GM18909 (cell line): ENCODE data around the gene HRK.
A peak's percentile ranks its signal among the peaks of the same experiment; 100 is the strongest.

Source experiments
- ATAC-seq: cut with Tn5 transposase; IDR thresholded peaks from one replicate; pipeline ENCODE4 v1.9.1; 2021; ENCODE audit warnings: mild to moderate bottlenecking; ENCODE audit not compliant: unreplicated experiment, poor library complexity

The HRK gene

GRCh38 chr12:116901612-116902011 lies 20.4 kb upstream of the HRK start:
- ATAC-seq: no peak

DNA sequence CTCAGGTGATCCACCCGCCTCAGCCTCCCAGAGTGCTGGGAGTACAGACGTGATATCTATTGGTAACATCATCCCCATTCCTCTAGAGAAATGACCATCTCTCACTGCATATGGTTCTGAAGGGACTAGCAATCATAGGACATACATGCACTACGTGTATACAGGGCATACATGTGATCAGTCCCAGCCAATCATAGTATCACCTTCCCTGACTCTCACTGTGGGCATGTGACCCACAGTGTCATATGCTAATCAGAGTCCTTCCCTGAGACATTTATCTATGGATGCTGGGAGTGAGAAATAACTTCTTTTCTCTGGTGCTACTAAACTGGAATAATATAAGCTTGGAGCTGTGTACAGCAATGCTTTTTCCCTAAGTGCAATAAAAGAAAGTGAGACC lies 17.4 kb upstream of the HRK start:
- ATAC-seq: no peak

DNA sequence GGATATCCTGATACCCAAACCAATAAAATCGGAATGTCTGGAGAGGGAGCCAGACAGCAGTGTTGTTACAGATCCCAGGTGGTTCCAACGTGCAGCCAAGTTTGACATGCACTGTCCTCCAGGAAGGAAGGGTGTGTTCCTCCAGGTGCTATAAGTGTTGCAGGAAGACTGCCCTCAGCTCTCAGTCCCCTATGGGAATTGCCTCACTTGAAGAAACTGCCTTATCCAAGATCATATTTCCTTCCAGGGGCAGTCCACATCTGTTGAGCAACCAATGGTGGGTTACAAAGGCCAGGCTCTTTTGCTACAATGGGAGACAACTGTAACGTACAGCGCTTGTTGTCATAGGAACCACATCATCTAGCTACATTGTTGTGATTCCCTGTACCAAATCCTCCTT lies 16.2 kb upstream of the HRK start:
- ATAC-seq: no peak

- no peak for ATAC-seq
Measured at GRCh38 chr12:116896411-116896924, 15.2 kb upstream of the HRK start.

DNA sequence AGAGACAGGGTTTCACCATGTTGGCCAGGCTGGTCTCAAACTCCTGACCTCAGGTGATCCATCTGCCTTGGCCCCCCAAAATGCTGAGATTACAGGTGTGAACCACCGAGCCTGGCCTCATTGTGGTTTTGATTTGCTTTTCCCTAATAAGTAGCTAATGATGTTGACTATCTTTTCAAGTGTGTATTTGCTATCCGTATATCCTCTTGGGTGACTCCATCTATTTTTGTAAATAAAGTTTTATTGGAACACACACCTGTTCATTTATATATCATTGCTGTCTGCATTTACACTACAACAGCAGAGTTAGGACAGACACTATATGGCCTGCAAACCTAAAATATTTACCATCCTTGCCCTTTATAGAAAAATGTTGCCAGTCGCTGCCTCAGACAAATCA lies 13.7 kb upstream of the HRK start:
- ATAC-seq: no peak

DNA sequence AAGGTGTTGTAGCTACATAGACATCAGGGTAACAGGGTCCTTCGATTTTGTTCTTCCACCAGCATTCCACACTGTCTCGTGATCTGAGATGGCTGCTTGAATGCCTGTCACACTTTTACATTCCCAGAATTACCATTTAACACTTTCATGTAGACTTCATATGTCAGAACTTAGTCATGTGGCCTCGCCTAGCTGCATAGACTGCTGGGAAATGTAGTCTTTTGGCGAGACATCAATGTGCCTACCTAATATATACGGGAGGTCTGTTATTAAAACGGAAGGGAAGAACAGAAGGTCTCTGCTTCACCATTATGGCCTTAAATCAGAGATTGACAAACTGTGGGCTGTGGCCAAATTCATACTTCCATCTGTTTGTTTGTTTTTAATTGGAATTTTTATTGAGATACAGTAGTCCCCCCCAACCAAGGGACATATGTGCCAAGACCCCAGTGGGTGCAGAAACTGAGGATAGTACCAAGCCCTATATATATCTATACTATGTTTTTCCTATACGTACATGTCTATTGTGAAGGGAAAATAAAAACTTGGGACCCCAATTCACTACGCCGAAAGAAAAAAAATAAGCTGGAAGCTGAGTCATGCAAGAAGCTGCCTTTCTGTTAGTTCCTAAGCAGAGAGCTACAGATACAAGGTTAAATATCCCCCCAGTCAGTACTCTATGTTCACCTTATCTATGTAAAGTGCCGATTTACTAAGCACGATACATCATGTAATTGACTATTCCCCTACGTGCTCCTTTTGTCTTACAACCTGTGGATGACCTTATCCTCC lies 11.3 kb upstream of the HRK start:
- no peak for ATAC-seq

GRCh38 chr12:116891019-116891418 lies 9.8 kb upstream of the HRK start:
- no peak for ATAC-seq

- no peak for ATAC-seq
Measured at GRCh38 chr12:116890330-116890729, 9.1 kb upstream of the HRK start.

- ATAC-seq: no peak
Measured at GRCh38 chr12:116887897-116888296, 6.7 kb upstream of the HRK start.

GRCh38 chr12:116887244-116887643 lies 6.0 kb upstream of the HRK start:
- ATAC-seq: no peak

GRCh38 chr12:116885491-116885890 lies 4.2 kb upstream of the HRK start:
- no peak for ATAC-seq

- ATAC-seq: no peak
Measured at GRCh38 chr12:116884871-116885270, 3.6 kb upstream of the HRK start.

DNA sequence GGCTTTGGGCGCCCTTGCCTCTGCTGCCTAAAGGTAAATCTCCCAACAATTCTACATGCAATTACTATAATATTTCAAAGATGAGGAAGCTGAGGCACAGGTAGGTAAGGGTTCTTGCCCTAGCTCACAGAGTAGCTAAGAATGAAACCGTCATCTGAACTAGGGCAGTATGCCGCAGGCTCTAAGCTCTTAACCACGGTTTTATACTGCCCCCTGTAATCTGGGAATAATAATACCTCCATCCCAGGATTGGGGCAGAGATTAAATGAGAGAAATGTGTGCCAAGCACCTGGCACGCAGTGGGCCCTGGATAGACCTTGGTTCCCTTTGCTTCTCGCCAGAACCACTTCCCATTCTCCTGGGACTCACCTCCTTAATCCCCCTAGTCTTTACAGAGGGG lies 1.5 kb upstream of the HRK start:
- ATAC-seq: no peak

DNA sequence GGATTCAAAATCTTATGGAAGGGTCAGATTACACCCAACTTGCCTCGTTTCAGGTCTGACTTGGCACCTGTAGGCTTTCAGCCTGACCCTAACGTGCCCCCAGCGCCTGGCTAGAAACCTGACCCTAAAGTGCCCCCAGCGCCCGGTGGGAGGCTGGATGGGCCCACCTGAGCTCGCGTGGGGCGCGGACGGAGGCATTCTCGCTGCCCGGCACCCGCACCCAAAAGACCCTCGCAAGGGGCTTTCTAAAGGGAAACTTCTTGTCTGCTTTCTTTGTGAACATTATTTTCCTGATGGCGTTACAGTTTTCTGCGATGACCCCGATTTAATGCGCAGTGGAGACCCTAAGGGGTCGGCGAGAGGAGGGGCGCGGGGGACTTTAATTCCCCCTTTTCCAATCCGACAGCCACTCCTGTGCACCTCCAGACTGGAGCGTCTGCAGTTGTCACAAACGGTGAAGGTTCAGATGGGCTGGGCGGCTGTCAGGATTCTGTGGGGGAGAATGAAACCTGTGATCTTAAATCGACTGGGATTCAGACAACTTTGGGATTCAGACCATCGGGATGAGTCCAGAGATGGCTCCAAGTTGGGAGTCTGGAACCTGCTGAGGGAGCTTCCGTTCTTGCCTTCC lies 751 bp upstream of the HRK start:
- no peak for ATAC-seq

DNA sequence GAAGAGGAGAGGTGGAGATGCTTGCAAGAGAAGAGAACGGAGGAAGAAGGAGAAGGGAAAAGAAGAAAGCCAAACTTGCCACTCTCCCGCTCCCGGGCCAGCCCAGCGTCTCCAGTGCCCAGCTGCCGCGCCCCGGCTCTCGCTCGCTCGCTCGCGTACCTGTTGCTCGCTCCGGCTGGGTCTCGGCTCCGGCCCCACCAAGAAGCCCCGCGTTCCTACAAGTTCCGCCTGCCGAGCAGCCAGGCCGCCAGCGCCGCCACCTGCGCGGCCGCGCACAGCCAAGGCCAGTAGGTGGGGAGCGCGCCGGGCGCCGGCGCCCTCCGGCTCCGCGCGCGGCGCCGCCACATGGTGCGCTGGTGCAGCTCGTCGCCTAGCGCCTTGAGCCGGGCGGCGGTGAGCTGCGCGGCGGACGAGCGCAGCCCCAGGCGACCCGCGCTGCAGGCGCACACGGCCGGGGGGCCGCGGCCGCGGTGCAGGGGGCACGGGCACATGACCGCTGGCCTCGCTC lies 370 bp downstream of the HRK start:
- peak; percentile 72 for ATAC-seq

- no peak for ATAC-seq
Measured at GRCh38 chr12:116880213-116880816, 926 bp downstream of the HRK start.

DNA sequence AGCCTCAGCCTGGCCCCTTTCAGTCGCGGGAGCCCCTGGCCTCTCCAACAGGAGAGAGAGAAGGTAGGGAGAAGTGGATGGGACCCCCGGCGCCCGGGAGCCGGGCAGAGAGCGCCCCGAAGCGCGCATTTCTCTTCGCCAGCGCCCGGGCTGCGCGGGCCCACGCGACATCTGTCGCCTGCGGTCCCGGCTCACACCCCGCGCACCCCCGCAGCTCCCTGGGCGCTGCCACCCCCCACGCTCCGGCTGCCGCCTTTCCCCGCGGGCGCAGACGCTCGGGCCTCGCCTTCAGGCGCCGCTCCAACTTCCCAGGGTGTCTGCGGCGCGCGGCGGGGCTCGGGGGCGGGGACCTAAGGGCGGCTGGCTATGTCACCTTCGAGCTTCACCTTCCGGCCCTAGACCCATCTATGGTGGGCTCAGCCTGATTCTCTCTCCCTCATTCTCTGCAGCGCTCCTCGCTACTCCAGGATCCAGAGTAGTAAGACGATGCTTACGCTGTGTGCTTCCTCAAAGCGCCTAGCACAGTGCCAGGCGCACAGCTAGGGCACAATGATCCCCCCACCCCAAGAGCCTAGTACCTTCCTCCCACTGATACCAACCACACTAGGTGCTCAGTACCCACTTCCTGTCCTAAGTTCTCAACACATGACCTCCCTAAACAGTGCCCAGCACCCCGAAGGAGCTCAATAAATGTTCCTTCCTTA lies 1.6 kb downstream of the HRK start:
- no peak for ATAC-seq

DNA sequence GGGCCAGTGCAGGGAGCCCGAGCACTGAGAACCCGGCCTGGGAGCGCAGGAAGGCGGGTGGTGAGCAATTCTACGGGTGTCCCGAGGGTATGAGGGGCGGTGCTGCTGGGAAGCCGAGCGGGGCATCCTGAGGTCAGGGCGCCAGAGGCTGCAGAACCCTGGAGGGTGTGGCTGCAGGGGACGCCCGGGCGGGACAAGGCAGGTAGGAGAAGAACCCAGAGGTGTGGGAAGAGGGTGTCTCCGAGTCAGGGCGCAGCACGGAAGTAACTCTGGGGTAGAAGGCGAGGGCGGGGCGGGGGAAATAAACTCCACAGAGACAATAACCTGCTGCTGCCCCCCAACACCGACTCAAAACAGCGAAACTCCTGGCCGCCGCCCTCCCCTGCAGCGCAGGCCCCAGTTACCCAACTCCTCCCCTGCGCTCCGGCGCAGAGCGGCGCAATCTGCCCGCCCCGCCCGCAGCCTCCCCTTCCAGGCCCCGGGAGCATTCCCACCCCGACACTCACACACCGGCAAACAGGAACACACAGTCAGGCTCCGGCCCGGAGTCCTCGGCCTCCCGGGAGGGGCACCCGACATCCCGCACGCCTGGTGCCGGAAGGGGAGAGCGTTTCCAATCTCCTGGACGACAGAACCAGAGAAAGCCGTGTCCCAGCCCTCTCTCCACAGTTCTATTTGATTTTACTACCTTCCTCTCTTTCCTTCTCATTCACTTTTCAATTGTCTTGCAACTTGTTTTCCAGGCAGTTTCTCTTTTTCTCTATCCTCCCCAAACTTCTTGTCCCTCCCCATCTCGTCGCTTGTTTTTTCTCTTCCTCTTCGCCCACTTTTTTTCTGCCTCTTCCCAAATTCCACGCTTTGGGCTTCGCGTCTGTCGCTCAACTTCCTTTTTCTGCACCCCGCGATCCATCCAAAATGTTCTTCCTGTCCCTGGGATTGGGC lies 2.4 kb downstream of the HRK start:
- ATAC-seq: no peak

DNA sequence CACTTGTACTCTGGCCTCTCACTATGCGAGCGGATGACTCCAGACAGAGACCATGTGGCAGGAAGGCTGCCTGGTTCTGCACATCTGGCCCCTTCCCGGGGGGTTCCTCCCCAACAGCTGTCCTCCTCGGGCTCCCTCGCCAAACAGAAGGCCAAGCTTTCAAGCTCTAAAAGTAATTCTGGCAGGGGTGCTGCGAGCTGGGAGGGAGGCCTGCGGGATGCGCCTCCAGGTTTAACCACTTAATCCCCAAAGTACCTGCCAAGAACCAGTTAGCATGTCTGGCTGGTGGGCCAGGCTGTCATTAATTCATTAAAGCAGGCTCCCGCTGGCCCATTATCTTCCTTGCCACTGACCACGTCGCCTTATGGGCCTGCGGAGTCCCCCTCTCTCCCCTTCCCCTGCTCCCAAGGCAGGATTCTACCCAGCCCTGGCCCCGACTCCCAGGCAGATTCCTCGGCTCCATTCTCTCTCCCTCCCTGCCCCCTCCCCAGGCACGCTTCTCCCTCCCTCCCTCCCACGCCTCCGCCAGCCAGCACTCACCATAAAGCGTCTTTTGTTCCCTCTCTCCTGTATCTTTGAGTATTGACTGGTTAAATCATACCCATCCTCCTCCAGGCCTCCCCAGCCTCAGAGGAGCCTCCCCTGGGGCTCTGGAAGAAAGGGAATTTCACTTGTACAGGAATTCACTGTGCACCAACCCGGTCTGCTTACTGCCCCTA lies 4.9 kb downstream of the HRK start:
- no peak for ATAC-seq
